Measurements from ENCODE around the gene SIM2.

SIM2 gene

DNA sequence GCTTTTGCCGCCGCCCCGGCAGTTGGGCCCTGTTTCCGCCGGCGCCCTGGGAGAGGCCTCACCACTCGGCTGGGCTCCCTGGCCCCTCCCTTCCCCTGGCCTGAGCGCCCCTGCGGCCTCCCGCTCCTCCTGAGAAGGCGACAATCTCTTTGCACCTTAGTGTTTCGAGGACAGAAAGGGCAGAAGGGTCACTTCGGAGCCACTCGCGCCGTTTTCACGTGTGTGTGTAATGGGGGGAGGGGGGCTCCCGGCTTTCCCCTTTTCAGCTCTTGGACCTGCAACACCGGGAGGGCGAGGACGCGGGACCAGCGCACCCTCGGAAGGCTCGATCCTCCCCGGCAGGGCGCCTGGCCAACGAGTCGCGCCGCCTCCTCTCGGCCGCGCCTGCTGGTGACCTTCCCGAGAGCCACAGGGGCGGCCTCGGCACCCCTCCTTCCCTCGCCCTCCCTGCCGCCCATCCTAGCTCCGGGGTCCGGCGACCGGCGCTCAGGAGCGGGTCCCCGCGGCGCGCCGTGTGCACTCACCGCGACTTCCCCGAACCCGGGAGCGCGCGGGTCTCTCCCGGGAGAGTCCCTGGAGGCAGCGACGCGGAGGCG lies 432 bp upstream of the SIM2 start:
- H3K4me3 ChIP-seq (replicated peaks; ENCODE audit: insufficient read depth, low read length) = peak overlapping the region; percentile 10
- peaks cover 93% of the 10 kb centered on the region for H3K27me3 ChIP-seq (ENCODE audit: insufficient read depth, poor library complexity, severe bottlenecking)
- no peak for TF ChIP-seq POLR2AphosphoS5 (IDR thresholded peaks at IDR 0.05; ENCODE audit: low read depth)
- TF ChIP-seq, protein P1, sequence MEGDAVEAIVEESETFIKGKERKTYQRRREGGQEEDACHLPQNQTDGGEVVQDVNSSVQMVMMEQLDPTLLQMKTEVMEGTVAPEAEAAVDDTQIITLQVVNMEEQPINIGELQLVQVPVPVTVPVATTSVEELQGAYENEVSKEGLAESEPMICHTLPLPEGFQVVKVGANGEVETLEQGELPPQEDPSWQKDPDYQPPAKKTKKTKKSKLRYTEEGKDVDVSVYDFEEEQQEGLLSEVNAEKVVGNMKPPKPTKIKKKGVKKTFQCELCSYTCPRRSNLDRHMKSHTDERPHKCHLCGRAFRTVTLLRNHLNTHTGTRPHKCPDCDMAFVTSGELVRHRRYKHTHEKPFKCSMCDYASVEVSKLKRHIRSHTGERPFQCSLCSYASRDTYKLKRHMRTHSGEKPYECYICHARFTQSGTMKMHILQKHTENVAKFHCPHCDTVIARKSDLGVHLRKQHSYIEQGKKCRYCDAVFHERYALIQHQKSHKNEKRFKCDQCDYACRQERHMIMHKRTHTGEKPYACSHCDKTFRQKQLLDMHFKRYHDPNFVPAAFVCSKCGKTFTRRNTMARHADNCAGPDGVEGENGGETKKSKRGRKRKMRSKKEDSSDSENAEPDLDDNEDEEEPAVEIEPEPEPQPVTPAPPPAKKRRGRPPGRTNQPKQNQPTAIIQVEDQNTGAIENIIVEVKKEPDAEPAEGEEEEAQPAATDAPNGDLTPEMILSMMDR (IDR thresholded peaks at IDR 0.05; ENCODE audit: insufficient read depth, low read length) = no peak
- TF ChIP-seq, protein P2, sequence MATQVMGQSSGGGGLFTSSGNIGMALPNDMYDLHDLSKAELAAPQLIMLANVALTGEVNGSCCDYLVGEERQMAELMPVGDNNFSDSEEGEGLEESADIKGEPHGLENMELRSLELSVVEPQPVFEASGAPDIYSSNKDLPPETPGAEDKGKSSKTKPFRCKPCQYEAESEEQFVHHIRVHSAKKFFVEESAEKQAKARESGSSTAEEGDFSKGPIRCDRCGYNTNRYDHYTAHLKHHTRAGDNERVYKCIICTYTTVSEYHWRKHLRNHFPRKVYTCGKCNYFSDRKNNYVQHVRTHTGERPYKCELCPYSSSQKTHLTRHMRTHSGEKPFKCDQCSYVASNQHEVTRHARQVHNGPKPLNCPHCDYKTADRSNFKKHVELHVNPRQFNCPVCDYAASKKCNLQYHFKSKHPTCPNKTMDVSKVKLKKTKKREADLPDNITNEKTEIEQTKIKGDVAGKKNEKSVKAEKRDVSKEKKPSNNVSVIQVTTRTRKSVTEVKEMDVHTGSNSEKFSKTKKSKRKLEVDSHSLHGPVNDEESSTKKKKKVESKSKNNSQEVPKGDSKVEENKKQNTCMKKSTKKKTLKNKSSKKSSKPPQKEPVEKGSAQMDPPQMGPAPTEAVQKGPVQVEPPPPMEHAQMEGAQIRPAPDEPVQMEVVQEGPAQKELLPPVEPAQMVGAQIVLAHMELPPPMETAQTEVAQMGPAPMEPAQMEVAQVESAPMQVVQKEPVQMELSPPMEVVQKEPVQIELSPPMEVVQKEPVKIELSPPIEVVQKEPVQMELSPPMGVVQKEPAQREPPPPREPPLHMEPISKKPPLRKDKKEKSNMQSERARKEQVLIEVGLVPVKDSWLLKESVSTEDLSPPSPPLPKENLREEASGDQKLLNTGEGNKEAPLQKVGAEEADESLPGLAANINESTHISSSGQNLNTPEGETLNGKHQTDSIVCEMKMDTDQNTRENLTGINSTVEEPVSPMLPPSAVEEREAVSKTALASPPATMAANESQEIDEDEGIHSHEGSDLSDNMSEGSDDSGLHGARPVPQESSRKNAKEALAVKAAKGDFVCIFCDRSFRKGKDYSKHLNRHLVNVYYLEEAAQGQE (IDR thresholded peaks at IDR 0.05; ENCODE audit: insufficient replicate concordance, low read depth) = no peak
- H3K27ac ChIP-seq (replicated peaks) = no peak overlapping the region
- no peak for DNase-seq (ENCODE audit: low read depth in 1 of 2, low spot score in 1 of 2)

DNA sequence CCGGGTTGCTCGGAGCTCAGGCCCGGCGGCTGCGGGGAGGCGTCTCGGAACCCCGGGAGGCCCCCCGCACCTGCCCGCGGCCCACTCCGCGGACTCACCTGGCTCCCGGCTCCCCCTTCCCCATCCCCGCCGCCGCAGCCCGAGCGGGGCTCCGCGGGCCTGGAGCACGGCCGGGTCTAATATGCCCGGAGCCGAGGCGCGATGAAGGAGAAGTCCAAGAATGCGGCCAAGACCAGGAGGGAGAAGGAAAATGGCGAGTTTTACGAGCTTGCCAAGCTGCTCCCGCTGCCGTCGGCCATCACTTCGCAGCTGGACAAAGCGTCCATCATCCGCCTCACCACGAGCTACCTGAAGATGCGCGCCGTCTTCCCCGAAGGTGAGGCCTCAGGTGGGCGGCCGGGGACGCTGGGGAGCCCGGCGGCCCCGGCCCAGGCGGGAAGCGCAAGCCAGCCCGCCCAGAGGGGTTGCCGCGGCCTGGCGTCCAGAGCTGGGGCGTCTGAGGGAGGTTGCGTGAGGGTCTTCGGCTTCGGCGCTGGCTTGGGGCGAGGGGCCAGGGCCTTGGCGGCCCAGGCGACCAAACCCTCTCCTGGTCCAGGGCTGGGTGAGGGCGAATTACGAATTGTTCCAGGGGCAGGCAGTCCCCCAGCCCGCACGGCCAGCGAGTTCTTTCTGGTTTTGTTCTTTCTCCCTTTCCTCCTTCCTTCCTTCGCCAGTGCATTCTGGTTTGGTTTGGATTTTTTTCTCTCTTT lies 805 bp downstream of the SIM2 start:
- H3K4me3 ChIP-seq (replicated peaks; ENCODE audit: insufficient read depth, low read length) = no peak overlapping the region
- no peak for DNase-seq (ENCODE audit: low read depth in 1 of 2, low spot score in 1 of 2)

DNA sequence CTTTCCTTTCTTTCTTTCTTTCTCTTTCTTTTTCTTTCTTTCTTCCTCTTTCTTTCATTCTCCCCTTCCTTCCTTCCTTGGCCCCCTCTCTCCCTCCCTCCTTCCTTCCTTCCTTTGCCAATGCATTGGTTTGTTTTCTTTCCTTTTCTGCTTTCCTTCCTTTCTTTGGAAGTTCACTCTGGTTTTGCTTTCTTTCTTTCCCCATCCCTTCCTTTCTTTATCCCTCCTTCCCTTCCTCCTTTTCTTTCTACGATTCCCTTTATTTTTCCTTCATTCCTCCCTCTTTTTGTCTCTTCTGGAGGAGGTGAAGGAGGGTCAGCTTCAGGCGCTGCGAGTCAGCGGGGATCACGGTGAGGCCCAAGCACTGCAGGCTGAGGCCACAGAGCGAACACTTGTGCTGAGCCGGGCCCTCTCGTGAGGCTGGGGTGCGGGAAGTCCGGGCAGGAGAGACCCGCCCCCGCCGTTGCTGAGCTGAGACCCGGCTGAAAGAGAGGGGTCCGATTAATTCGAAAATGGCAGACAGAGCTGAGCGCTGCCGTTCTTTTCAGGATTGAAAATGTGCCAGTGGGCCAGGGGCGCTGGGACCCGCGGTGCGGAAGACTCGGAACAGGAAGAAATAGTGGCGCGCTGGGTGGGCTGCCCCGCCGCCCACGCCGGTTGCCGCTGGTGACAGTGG lies 1.5 kb downstream of the SIM2 start:
- TF ChIP-seq, protein P2 (IDR thresholded peaks at IDR 0.05; ENCODE audit: insufficient replicate concordance, low read depth) = no peak
- TF ChIP-seq, protein P1 (IDR thresholded peaks at IDR 0.05; ENCODE audit: insufficient read depth, low read length) = no peak
- TF ChIP-seq GABPA (IDR thresholded peaks at IDR 0.05; ENCODE audit: low read depth) (no peak), SPI1 (IDR thresholded peaks at IDR 0.05; ENCODE audit: borderline replicate concordance, low read depth) (no peak)
- Histone ChIP-seq H3K27ac (replicated peaks) (no peak overlapping the region), H3K4me3 (replicated peaks; ENCODE audit: insufficient read depth, low read length) (no peak overlapping the region), H3K27me3 (ENCODE audit: insufficient read depth, poor library complexity, severe bottlenecking) (peaks cover 93% of the 10 kb centered on the region)
- DNase-seq (ENCODE audit: low read depth in 1 of 2, low spot score in 1 of 2) = no peak

More for the DNA sequence above, 805 bp downstream of the SIM2 start:
- TF ChIP-seq, protein P1 (IDR thresholded peaks at IDR 0.05; ENCODE audit: insufficient read depth, low read length) = no peak
- no peak for TF ChIP-seq SPI1 (IDR thresholded peaks at IDR 0.05; ENCODE audit: borderline replicate concordance, low read depth)
- TF ChIP-seq, protein P2 (IDR thresholded peaks at IDR 0.05; ENCODE audit: insufficient replicate concordance, low read depth) = no peak
- TF ChIP-seq GABPA (IDR thresholded peaks at IDR 0.05; ENCODE audit: low read depth) = no peak
- no peak for TF ChIP-seq POLR2AphosphoS5 (IDR thresholded peaks at IDR 0.05; ENCODE audit: low read depth)
- Histone ChIP-seq H3K27me3 (ENCODE audit: insufficient read depth, poor library complexity, severe bottlenecking) (peaks cover 93% of the 10 kb centered on the region), H3K27ac (replicated peaks) (no peak overlapping the region)
